Uterus (tissue), 2 donors: Measurements from ENCODE around the gene EPB41L4A.

Experiments
- POLR2A ChIP-seq, 2 donors: fragments of 450-650 bp; IDR thresholded peaks; one replicate each; pipeline ENCODE4 v1.6.1; 2016; ENCODE audit warnings: antibody characterized with exemption in 2 of 2, mild to moderate bottlenecking in 1 of 2, moderate library complexity in 1 of 2
- TF ChIP-seq, protein P1 (sequence below), 4 experiments: fragments of 200-600 bp in 2 of 4; fragments of 450-650 bp in 2 of 4; sonication (generic) in 2 of 4; IDR thresholded peaks; one replicate each; pipeline ENCODE4 v1.5.1; 2016 to 2019; ENCODE audit warnings: antibody characterized with exemption in 4 of 4, mild to moderate bottlenecking in 2 of 4, moderate library complexity in 1 of 4

DNA sequence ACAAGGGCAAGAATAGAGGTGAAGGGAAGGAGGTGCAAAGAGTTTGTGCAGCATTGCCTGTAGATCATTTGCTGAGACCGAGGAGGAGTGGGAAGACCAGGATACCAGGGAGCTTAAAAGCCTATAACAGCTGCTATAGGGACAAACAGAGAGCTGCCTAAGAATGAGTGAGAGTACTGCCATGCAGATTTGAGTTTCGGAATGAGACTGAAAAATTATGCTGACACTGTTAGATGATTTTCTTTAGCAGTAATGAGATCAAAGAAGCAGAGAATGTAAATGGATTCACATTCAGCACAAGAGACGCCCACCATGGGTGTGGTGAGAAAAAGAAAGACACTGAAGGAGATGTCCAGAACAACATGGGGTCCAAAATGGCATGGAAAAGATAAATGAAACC, 69.7 kb downstream of the EPB41L4A start:
- TF ChIP-seq, protein P1, sequence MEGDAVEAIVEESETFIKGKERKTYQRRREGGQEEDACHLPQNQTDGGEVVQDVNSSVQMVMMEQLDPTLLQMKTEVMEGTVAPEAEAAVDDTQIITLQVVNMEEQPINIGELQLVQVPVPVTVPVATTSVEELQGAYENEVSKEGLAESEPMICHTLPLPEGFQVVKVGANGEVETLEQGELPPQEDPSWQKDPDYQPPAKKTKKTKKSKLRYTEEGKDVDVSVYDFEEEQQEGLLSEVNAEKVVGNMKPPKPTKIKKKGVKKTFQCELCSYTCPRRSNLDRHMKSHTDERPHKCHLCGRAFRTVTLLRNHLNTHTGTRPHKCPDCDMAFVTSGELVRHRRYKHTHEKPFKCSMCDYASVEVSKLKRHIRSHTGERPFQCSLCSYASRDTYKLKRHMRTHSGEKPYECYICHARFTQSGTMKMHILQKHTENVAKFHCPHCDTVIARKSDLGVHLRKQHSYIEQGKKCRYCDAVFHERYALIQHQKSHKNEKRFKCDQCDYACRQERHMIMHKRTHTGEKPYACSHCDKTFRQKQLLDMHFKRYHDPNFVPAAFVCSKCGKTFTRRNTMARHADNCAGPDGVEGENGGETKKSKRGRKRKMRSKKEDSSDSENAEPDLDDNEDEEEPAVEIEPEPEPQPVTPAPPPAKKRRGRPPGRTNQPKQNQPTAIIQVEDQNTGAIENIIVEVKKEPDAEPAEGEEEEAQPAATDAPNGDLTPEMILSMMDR (IDR thresholded peaks at IDR 0.05) = no peak
- no peak for TF ChIP-seq POLR2A (IDR thresholded peaks at IDR 0.05)
